ENCODE results near the gene BTNL9.

DNA sequence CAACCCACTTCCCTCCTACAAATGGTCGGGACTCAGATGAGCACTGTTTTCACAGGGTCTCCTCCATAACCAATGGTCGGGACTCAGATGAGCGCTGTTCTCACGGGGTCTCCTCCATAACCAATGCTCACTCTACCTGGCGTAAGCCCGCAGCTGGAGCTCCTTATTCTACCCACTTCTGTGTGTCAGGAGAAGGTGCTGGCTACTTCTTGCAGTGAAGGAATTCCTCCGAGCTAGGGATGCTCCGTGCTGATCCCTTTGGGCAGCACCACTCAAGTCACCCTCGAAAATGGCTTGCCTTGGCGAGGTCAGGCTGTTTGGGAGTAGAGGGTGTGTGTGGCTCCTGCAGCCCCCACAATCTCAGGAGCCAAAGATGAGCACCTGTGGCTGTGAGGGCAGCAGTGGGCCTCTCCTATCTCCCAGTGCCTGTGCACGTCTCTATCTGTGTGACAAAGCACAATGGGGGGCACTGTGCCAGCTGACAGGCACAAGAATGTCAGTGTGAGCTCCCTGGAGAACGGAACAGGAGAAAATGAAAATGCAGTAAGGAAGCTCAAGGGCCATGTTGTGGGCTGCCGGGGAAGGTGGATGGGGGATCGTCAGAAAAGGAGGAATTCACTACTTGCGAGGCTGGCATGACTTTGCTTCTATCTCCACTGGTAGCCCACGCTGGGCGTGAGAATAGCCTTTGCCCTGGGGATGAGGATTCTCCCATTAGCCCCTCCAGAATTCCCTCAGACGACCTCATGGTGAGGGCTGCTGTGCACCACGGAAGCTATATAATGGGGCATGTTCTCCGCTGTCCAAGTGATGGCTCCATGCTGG is 3.9 kb upstream of the BTNL9 start:
- TF ChIP-seq, protein P1, sequence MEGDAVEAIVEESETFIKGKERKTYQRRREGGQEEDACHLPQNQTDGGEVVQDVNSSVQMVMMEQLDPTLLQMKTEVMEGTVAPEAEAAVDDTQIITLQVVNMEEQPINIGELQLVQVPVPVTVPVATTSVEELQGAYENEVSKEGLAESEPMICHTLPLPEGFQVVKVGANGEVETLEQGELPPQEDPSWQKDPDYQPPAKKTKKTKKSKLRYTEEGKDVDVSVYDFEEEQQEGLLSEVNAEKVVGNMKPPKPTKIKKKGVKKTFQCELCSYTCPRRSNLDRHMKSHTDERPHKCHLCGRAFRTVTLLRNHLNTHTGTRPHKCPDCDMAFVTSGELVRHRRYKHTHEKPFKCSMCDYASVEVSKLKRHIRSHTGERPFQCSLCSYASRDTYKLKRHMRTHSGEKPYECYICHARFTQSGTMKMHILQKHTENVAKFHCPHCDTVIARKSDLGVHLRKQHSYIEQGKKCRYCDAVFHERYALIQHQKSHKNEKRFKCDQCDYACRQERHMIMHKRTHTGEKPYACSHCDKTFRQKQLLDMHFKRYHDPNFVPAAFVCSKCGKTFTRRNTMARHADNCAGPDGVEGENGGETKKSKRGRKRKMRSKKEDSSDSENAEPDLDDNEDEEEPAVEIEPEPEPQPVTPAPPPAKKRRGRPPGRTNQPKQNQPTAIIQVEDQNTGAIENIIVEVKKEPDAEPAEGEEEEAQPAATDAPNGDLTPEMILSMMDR (IDR thresholded peaks at IDR 0.05 in 4 of 5, conservative IDR thresholded peaks at IDR 0.05 in 1 of 5), result no peak
- TF ChIP-seq POLR2A (IDR thresholded peaks at IDR 0.05), result no peak
